VCaP (cell line): ENCODE measurements around the gene ARMS2.

ENCODE experiments used
- H3K27ac ChIP-seq: fragments of 450-650 bp; 2 replicates; pipeline ENCODE4 v1.5.1; 2017
- CTCF ChIP-seq: fragments of 450-650 bp; conservative IDR thresholded peaks from 2 replicates; pipeline ENCODE4 v1.5.1; 2017; ENCODE audit warnings: mild to moderate bottlenecking, moderate library complexity

Gene ARMS2

DNA sequence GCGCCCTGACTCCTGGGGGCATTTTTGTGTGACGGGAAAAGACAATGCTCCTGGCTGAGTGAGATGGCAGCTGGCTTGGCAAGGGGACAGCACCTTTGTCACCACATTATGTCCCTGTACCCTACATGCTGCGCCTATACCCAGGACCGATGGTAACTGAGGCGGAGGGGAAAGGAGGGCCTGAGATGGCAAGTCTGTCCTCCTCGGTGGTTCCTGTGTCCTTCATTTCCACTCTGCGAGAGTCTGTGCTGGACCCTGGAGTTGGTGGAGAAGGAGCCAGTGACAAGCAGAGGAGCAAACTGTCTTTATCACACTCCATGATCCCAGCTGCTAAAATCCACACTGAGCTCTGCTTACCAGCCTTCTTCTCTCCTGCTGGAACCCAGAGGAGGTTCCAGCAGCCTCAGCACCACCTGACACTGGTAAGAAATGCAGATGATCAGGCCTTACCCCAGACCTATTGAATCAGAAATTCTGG lies at the start of gene ARMS2:
TSS of gene ARMS2 (plus strand) at position 51 of the 478 bp plus-strand sequence. CDS start at position 126, 75 bp downstream.
- TF ChIP-seq CTCF: no peak
- H3K27ac ChIP-seq: no peak within 1 kb of the TSS

DNA sequence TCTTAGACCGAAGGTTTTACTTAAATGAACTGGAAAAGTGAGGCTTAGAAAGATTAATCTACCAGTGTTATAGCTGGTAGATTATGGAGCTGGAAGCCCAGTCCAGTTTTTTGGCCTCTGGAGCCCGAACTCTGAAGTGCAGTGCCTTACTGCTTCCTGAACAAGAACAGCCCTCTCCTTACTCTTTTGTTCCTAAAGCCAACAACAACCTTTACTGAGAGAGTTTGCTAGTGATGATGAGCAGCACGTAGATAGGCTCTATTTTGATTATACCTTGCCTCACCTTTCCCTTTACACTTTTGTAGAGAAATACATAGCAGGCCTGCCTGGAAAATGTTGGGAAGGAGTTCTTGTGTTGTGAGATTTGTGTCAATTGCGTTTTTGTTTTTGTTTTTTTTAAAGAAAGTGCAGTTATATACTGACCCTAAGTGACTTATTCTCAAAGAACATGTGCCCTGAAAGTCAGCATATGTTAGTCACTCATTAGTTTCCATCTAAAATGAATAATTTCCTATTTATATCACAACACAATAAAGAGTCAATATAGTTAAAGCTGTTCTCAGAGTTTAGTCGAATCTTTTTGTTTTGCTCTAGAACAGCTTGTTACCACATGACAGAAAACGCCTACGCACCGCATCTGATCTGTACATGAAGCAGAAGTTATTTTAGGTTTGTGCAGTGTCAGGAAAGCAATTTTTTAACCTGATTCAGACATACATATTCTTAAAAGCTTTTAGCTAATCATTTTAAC lies 46.9 kb upstream of the ARMS2 start:
- TF ChIP-seq CTCF: no peak

DNA sequence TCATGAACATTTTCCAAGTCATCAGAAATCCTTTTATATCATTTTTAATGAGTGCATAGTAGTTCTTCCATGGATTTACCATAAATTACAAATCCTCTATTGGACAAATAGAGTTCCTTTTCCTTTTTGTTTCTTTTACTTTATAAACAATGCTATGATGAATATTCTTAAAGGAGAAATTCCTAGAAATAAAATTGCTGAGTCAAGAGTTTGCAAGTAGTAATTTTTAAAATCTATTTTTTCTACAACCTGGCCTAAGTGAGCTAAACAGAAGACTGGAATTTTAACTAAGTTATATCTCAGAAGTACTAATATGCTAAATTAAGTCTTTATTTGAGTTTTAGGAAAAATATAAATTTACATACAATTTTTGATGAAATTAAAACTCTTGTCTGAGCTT lies 41.1 kb upstream of the ARMS2 start:
- no peak overlapping the region for H3K27ac ChIP-seq

More for the DNA sequence above, 46.9 kb upstream of the ARMS2 start:
- no peak overlapping the region for H3K27ac ChIP-seq

GRCh38 chr10:122417667-122418066 lies 36.8 kb upstream of the ARMS2 start:
- no peak for TF ChIP-seq CTCF
- H3K27ac ChIP-seq: no peak overlapping the region

More for the DNA sequence above, 41.1 kb upstream of the ARMS2 start:
- TF ChIP-seq CTCF: no peak

- H3K27ac ChIP-seq: no peak overlapping the region
- TF ChIP-seq CTCF: no peak
Observed at GRCh38 chr10:122419016-122419415, 35.4 kb upstream of the ARMS2 start.

DNA sequence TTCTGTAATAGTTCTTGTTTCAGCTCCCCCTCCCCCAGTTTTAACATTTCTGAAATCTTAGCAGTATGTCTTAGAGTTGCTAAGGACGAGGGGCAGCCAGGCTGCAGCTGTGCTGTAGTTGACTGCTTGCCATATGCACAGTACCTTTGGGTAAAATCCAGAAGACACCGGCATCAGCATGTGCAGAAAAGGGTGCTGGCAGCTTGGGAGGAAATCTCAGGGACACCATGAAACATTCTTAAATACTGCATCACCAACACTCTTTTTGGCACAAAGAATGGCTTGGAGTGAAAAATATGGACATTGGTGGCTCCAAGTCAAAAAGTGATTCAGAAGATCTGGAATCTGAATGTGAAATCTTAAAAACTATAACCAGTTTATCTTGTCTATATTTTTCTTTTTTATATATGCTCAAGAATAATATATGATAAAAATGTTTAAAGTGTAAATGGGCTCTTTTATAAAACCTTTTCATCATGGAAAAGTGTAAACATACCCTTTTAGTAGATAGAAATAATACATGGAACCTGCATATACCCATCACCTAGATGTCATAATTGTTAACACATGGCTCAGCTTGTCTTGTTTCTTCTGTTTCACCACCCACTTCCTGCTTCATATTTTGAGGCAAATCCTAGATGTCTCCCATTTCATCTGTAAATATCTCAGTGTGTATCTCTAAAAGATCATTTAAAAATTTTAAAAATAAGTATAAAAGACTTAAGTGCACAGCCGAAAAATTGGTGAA lies 34.4 kb upstream of the ARMS2 start:
- no peak overlapping the region for H3K27ac ChIP-seq
- no peak for TF ChIP-seq CTCF

DNA sequence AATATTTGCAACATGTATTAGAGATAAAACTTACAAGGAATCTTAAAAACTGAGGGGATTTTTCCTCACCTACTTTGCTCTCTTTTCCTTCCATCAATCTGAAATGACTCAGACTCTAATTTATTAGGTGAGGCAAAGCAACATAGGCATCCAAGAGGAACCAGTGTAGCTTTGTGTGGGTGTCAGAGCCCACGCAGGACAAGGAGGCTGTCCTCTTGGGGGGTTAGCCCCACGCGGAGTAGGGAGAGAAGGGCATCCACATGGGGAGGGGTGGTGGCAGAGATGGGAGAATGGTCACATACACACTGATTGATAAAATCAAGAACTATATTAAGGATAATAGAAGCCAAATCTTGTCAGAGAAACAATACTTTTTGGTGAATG lies 33.8 kb upstream of the ARMS2 start:
- TF ChIP-seq CTCF: no peak
- no peak overlapping the region for H3K27ac ChIP-seq
